Measurements from ENCODE around the gene CHCHD3. TPM values are rescaled to one million over a fixed set of nuclear protein-coding genes. Genes with fewer than 3 reads are reported as not detected.

Gene CHCHD3
- total and polyA plus RNA-seq, 2 of the 4 experiments (the other 2 are of a cell fraction), result 56.9 to 141 TPM

- intact Hi-C loops (cut with micrococcal nuclease) (no loop called here), dilution Hi-C loops (cut with HindIII; ENCODE audit: low sequenced_read_pairs, unreplicated experiment) (no loop called here), in situ Hi-C loops (cut with MboI; ENCODE audit: low sequenced_read_pairs) (no loop called here)
- Histone ChIP-seq H3K14ac (replicated peaks; ENCODE audit: low read depth, low read length) (no peak overlapping the region), H4K5ac (ENCODE audit: low read depth, low read length) (no peak overlapping the region), H3K36me3 (ENCODE audit: control insufficient read depth, insufficient read depth, low read length) (no peaks in the 10 kb centered on the region), H2BK20ac (ENCODE audit: low read depth, low read length) (no peak overlapping the region), H3K4ac (ENCODE audit: low read depth, low read length) (no peak overlapping the region), H3K9me1 (ENCODE audit: insufficient read depth, low read length) (no peaks in the 10 kb centered on the region; the same call in 1 of the 2 replicates), H4K8ac (ENCODE audit: low read depth in 2 of 2, low read length in 2 of 2) (no peak overlapping the region), H2BK120ac (ENCODE audit: low read depth, low read length) (no peak overlapping the region), H4K20me1 (ENCODE audit: insufficient read depth, low read length) (no peaks in the 10 kb centered on the region), H2AK9ac (replicated peaks; ENCODE audit: low read depth, low read length, poor library complexity) (no peak overlapping the region), H3K23ac (ENCODE audit: low read depth, low read length) (no peak overlapping the region), H2AFZ (replicated peaks; ENCODE audit: low read length, poor library complexity) (no peak overlapping the region), H2AK5ac (ENCODE audit: low read depth, low read length) (no peak overlapping the region), H3K27ac (ENCODE audit: insufficient read depth, low read length) (no peak overlapping the region), H3K79me1 (ENCODE audit: low read depth in 1 of 2, low read length in 2 of 2) (no peaks in the 10 kb centered on the region), H3K18ac (ENCODE audit: low read depth, low read length) (no peak overlapping the region), H3K56ac (ENCODE audit: extremely low read depth, insufficient read depth, low read length) (no peak overlapping the region), H3K4me2 (ENCODE audit: low read depth, low read length) (no peak overlapping the region), H3K27me3 (ENCODE audit: control insufficient read depth, insufficient read depth, low read length) (peaks cover 43% of the 10 kb centered on the region), H2BK15ac (ENCODE audit: low read depth, low read length) (no peak overlapping the region), H3K4me1 (ENCODE audit: control insufficient read depth, insufficient read depth, low read length) (no peaks in the 10 kb centered on the region), H3K4me3 (ENCODE audit: insufficient read depth, low read depth, low read length) (no peak overlapping the region), H3K9ac (ENCODE audit: low read depth, low read length) (no peak overlapping the region), H4K91ac (ENCODE audit: insufficient read depth, low read depth, low read length) (no peak overlapping the region), H3K9me3 (ENCODE audit: control insufficient read depth, insufficient read depth, low read length) (0 out of 2 replicates have a peak, but pooled peaks cover 2% of the 10 kb centered on the region), H2BK5ac (ENCODE audit: low read depth, low read length, poor library complexity, severe bottlenecking) (no peak overlapping the region)
- TF ChIP-seq CEBPB (IDR thresholded peaks at IDR 0.05; ENCODE audit: low read depth, low read length) (no peak), RCOR1 (IDR thresholded peaks at IDR 0.05; ENCODE audit: insufficient replicate concordance, low read length) (no peak), MAFK (IDR thresholded peaks at IDR 0.05; ENCODE audit: low read depth, low read length) (no peak), MAZ (IDR thresholded peaks at IDR 0.05; ENCODE audit: borderline replicate concordance, low read depth, low read length) (no peak), FOS (IDR thresholded peaks at IDR 0.05; ENCODE audit: low read depth, low read length) (no peak)
- TF ChIP-seq, protein P1, sequence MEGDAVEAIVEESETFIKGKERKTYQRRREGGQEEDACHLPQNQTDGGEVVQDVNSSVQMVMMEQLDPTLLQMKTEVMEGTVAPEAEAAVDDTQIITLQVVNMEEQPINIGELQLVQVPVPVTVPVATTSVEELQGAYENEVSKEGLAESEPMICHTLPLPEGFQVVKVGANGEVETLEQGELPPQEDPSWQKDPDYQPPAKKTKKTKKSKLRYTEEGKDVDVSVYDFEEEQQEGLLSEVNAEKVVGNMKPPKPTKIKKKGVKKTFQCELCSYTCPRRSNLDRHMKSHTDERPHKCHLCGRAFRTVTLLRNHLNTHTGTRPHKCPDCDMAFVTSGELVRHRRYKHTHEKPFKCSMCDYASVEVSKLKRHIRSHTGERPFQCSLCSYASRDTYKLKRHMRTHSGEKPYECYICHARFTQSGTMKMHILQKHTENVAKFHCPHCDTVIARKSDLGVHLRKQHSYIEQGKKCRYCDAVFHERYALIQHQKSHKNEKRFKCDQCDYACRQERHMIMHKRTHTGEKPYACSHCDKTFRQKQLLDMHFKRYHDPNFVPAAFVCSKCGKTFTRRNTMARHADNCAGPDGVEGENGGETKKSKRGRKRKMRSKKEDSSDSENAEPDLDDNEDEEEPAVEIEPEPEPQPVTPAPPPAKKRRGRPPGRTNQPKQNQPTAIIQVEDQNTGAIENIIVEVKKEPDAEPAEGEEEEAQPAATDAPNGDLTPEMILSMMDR (conservative IDR thresholded peaks at IDR 0.05; ENCODE audit: low read depth, low read length), result no peak
- TF ChIP-seq, protein P2, sequence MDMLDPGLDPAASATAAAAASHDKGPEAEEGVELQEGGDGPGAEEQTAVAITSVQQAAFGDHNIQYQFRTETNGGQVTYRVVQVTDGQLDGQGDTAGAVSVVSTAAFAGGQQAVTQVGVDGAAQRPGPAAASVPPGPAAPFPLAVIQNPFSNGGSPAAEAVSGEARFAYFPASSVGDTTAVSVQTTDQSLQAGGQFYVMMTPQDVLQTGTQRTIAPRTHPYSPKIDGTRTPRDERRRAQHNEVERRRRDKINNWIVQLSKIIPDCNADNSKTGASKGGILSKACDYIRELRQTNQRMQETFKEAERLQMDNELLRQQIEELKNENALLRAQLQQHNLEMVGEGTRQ (IDR thresholded peaks at IDR 0.05; ENCODE audit: low read depth, low read length), result no peak
- ChIA-PET CTCF (interaction anchor here (1.0 kb wide), 1 partner anchor 892 kb away, joined by 3 read pairs; no protein-coding TSS in a partner anchor), POLR2A (ENCODE audit: unreplicated experiment) (no interaction called here)
- no TSS peak for BruUV-seq (replicated peaks)
- WGBS, 2 experiments (ENCODE audit: extremely low coverage in 2 of 2, insufficient read length in 1 of 2), result no CpG with 5 or more reads among the region's 8 CpGs
- ATAC-seq (ENCODE audit: low read depth) (no peak; the same call in 1 of the 2 replicates), DNase-seq (no peak)
Observed at GRCh38 chr7:132751244-132751647, 330.6 kb downstream of the CHCHD3 start.
